Stomach (tissue), 4 donors: ENCODE data around the gene CDYL.

Experiments
- EP300 ChIP-seq: sonication (generic); formaldehyde crosslinking; IDR thresholded peaks from one replicate; pipeline ENCODE4 v1.6.1; 2017; ENCODE audit warnings: antibody characterized with exemption
- TF ChIP-seq, protein P1 (sequence below), 7 experiments: fragments of 450-650 bp in 4 of 7; fragments of 200-600 bp in 3 of 7; sonication (generic) in 3 of 7; IDR thresholded peaks; one replicate each; pipeline ENCODE4 v1.5.1; 2016 to 2019; ENCODE audit warnings: antibody characterized with exemption in 7 of 7, control low read depth in 2 of 7, mild to moderate bottlenecking in 1 of 7

DNA sequence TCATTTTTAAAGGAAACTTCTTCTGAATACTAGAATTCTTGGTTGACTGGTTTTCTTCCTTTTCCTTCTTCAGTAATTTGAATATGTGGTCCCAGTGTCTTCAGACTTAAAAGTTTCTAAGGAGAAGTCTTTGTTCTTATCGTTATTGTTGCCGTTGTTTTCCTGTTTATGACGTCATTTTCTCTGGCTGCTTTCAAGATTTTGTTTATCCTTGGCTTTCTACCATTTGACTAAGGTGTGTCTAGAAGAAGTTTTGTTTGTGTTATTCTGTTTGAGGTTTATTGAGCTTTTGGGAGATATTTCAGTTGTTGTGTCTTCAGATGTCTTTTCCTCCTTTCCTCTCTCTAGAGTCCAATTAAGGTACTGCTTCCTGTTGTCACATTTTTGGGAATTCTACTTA, 24.5 kb downstream of the CDYL start:
- TF ChIP-seq EP300, result no peak
- TF ChIP-seq, protein P1, sequence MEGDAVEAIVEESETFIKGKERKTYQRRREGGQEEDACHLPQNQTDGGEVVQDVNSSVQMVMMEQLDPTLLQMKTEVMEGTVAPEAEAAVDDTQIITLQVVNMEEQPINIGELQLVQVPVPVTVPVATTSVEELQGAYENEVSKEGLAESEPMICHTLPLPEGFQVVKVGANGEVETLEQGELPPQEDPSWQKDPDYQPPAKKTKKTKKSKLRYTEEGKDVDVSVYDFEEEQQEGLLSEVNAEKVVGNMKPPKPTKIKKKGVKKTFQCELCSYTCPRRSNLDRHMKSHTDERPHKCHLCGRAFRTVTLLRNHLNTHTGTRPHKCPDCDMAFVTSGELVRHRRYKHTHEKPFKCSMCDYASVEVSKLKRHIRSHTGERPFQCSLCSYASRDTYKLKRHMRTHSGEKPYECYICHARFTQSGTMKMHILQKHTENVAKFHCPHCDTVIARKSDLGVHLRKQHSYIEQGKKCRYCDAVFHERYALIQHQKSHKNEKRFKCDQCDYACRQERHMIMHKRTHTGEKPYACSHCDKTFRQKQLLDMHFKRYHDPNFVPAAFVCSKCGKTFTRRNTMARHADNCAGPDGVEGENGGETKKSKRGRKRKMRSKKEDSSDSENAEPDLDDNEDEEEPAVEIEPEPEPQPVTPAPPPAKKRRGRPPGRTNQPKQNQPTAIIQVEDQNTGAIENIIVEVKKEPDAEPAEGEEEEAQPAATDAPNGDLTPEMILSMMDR (IDR thresholded peaks at IDR 0.05), result no peak
